Measurements from ENCODE around the gene IQSEC1. TPM values are rescaled to one million over a fixed set of nuclear protein-coding genes. Genes with fewer than 3 reads are reported as not detected.

Gene IQSEC1
- total RNA-seq, 3 donors from 2014 or later: 19.8 to 42.2 (median 21.9) TPM

DNA sequence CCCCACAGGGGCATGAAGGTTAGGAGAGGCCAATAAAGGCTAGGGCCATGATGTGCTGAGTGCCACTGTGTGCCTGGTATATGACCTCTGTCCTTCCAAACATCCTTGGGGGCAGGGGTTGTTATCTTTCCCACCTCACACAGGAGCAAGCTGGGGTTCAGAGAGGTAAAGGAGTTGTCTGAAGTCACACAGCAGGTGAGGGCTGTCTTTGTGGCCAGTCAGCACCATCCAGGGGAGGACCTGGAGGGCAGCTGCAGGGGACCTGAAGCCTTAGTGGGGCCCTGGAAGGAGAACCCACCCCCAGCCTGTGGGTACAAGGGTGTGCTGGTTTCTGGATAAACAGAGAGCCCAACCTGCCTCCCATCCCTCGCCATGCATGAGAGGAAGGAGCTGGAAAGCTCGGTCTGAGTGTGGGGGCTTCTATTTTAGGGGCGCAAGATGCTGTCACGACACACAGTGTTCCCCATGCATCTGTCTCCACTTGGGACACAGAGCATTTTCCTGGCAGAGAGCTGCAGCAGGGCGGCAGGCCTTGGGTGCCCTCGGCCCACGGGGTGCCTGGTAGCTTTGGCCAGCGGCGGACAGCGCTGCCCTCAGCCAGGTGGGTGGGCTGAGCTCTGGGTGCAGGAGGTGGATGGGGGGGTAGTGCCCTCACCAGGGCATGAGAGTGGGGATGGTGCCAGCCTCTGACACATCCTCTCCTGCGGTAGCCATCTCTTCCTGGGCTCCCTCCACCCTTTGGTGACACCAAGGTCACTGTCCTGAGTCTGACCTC, 14.7 kb downstream of the IQSEC1 start:
- Histone ChIP-seq H3K36me3 (ENCODE audit: low read depth) (no peaks in the 10 kb centered on the region), H3K4me3 (no peak overlapping the region), H3K4me1 (ENCODE audit: low read depth) (no peaks in the 10 kb centered on the region), H3K9me3 (no peaks in the 10 kb centered on the region)
- peak in 1 of 3 donors; percentile 35 for DNase-seq
- no peak for ATAC-seq
- TF ChIP-seq, protein P1, sequence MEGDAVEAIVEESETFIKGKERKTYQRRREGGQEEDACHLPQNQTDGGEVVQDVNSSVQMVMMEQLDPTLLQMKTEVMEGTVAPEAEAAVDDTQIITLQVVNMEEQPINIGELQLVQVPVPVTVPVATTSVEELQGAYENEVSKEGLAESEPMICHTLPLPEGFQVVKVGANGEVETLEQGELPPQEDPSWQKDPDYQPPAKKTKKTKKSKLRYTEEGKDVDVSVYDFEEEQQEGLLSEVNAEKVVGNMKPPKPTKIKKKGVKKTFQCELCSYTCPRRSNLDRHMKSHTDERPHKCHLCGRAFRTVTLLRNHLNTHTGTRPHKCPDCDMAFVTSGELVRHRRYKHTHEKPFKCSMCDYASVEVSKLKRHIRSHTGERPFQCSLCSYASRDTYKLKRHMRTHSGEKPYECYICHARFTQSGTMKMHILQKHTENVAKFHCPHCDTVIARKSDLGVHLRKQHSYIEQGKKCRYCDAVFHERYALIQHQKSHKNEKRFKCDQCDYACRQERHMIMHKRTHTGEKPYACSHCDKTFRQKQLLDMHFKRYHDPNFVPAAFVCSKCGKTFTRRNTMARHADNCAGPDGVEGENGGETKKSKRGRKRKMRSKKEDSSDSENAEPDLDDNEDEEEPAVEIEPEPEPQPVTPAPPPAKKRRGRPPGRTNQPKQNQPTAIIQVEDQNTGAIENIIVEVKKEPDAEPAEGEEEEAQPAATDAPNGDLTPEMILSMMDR (IDR thresholded peaks at IDR 0.05): no peak
- intact Hi-C loops (cut with DNase I, micrococcal nuclease): no loop called here

DNA sequence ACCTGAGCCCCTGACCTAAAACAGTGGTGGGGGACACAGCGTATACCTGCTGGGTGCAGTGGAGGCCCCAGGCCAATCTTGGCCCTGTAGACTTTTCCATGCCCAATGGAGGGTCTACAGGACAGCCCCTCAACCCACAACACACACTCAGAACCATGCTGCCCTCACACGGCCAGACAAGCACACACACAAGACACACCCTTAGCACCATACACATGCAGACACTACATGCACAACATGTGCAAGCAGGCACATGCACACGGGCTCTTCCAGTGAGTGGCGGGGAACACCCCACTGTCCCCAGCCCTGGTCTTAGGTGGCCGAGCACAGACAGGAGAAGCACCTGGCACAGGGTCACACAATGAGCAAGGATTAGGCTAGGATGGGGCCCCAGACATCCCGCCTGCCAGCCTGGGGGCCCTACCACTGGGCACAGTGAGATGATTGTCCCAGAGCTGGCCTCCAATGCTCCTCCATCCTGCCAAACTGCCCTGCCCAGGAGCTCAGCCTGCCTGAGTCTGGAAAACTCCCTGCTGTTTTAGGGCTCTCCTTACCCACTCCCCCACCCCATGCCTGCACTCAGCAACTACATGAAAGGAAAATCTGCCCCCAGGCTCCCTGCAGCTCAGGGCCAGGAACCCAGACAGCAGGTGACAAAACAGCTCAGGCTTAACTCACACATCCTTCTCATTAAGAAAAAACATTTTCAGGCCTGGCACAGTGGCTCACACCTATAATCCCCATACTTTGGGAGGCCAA, 15.8 kb downstream of the IQSEC1 start:
- no peak for ATAC-seq
- Histone ChIP-seq H3K9me3 (no peaks in the 10 kb centered on the region), H3K4me1 (ENCODE audit: low read depth) (no peaks in the 10 kb centered on the region), H3K36me3 (ENCODE audit: low read depth) (no peaks in the 10 kb centered on the region), H3K4me3 (no peak overlapping the region)
- no peak for DNase-seq
- intact Hi-C loops (cut with DNase I, micrococcal nuclease): no loop called here
- TF ChIP-seq, protein P1 (IDR thresholded peaks at IDR 0.05): no peak

DNA sequence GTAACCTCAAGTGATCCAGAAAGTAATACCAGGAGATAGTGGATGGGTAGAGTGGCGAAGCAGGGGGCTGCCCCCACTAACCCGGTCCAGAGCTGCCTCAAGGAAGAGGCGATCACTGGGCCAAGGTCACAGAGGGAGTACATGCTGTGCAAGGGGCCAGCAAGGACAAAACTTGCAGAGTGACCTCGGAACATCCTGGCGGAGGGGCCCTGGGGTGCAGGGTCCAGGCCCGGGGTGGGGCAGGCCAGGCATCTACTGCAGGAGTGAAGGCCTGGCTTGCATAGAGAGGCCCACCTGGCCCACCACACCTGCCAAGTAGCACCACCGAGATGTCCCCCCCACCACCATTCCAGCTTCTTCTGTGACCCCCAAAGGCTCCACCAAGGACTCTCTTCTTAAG, 17.6 kb downstream of the IQSEC1 start:
- DNase-seq (no peak), ATAC-seq (no peak)
- no peaks in the 10 kb centered on the region for H3K9me3 ChIP-seq
- TF ChIP-seq, protein P1 (IDR thresholded peaks at IDR 0.05): no peak
- no peaks in the 10 kb centered on the region for H3K4me1 ChIP-seq (ENCODE audit: low read depth)
- intact Hi-C loops (cut with DNase I, micrococcal nuclease): no loop called here
- no peaks in the 10 kb centered on the region for H3K36me3 ChIP-seq (ENCODE audit: low read depth)
- no peak overlapping the region for H3K4me3 ChIP-seq

DNA sequence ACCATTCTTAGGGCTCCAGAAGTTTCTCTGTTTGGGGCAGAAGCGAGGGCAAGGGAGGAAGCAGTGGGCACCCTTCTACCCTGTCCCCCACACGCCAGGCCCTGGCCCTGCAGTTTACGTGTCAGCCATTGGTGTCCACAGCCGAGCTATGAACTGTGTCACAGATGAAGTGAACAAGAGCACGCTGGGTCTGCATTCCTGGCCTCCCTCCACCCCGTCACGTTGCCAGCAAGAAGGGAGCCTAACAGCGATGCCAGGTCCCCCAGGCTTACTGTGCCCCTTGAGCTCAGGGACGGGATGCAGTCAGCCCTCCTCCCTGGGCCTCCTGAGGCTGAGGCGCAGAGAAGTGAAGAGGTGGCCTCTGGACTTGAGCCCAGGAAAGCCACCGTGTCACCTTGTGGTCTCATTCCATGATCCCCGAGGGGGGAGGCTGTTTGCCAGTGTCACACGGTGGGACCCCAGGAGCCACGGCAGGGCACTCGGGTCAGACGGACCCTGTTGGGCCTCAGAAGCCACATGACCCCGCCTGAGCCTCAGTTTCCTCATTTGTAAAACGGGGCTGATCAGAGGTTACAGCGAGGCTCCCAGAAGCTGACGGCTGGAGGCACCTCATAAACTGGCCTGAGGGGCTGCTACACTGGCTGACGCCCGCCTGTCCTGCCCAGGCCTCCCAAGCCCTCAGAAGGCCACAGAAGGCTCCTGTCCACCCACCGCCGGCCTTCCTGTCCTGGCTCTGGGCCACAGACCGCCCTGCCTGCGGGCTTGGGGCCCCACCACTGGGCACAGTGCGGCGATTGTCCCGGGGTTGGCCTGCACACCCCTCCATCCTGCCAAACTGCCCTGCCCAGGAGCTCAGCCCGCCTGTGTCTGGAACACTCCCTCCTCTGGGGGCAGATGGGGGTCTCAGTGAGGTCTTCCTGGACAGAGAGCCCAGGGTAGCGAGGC, 18.6 kb downstream of the IQSEC1 start:
- DNase-seq (no peak), ATAC-seq (no peak)
- TF ChIP-seq, protein P1 (IDR thresholded peaks at IDR 0.05): no peak
- H3K9me3 ChIP-seq: no peaks in the 10 kb centered on the region
- no peak overlapping the region for H3K4me3 ChIP-seq
- no peaks in the 10 kb centered on the region for H3K36me3 ChIP-seq (ENCODE audit: low read depth)
- no peaks in the 10 kb centered on the region for H3K4me1 ChIP-seq (ENCODE audit: low read depth)
- intact Hi-C loops (cut with DNase I, micrococcal nuclease): no loop called here

DNA sequence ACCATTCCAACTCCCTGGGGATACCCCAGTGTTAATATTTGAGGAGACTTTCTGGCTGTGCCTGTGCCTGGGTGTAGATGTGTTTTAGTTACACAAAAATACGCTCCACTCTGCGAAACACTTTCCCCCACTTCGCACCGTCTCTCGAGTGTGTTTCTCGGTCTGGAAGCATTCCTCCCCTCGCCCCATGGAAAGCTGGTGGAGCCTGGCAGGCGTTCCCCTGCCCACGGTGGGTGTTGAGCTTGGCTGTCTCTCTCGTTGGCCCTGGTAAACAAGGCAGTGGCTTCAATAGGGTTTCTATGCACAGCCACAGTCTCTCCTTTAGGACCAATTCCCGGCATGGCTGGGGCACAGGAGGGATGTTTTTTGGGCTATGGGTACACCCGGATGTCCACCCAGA, 19.3 kb downstream of the IQSEC1 start:
- Histone ChIP-seq H3K4me1 (ENCODE audit: low read depth) (no peaks in the 10 kb centered on the region), H3K9me3 (no peaks in the 10 kb centered on the region), H3K36me3 (ENCODE audit: low read depth) (no peaks in the 10 kb centered on the region), H3K4me3 (no peak overlapping the region)
- TF ChIP-seq, protein P1 (IDR thresholded peaks at IDR 0.05): no peak
- DNase-seq: no peak
- intact Hi-C loops (cut with DNase I, micrococcal nuclease): no loop called here
- no peak for ATAC-seq
